Measurements from ENCODE around the gene MPP4.
A peak's percentile ranks its signal among the peaks of the same experiment; 100 is the strongest.

The MPP4 gene

GRCh38 chr2:201669865-201670264 is 28.6 kb downstream of the MPP4 start:
- DNase-seq, result no peak

DNA sequence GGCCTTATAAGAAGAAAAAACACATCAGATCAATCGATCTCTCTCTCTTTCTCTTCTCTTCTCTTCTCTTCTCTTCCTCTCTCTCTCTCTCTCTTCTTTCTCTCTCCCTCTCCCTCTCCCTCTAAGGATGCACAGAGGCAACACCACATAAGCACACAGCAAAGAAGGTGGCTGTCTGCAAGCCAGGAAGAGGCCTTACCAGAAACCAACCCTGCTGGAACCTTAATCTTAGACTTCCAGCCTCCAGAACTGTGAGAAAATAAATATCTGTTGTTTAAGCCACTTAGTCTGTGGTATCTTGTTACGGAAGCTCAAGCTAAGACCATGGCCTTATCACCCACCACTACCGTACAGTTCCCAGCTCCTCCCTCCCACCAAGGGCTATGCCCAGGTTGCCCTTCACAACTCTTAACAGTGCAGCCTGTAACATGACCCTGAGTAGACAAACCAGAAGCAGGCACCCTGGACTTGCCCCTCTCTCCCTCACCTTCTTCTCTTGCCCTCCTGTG is 30.0 kb downstream of the MPP4 start:
- no peak for DNase-seq

GRCh38 chr2:201664334-201664733 is 34.1 kb downstream of the MPP4 start:
- DNase-seq, result no peak

- DNase-seq, result no peak
Measured at GRCh38 chr2:201661366-201661765, 37.1 kb downstream of the MPP4 start.

GRCh38 chr2:201660293-201660895 is 38.0 kb downstream of the MPP4 start:
- no peak for DNase-seq

DNA sequence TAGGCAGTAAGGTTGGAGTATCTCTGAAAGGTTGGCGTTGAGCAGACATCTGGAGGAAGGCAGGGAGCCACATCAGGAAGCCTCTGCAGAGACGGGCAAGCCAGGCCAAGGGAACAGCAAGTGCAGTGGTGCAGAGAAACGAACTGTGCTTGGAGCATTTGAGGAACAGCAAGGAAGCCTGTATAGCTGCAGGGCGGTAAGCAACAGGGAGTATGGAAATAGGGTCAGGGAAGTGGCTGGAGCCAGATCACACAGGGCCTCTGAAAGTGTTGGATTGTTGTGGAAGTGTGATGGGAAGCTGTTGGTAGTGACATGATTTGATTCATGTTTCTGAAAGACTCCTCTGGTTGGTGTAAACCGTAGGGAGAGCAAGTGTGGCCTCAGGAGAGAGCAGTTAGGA is 41.7 kb downstream of the MPP4 start:
- no peak for DNase-seq

GRCh38 chr2:201656102-201656501 is 42.3 kb downstream of the MPP4 start:
- DNase-seq, result no peak

DNA sequence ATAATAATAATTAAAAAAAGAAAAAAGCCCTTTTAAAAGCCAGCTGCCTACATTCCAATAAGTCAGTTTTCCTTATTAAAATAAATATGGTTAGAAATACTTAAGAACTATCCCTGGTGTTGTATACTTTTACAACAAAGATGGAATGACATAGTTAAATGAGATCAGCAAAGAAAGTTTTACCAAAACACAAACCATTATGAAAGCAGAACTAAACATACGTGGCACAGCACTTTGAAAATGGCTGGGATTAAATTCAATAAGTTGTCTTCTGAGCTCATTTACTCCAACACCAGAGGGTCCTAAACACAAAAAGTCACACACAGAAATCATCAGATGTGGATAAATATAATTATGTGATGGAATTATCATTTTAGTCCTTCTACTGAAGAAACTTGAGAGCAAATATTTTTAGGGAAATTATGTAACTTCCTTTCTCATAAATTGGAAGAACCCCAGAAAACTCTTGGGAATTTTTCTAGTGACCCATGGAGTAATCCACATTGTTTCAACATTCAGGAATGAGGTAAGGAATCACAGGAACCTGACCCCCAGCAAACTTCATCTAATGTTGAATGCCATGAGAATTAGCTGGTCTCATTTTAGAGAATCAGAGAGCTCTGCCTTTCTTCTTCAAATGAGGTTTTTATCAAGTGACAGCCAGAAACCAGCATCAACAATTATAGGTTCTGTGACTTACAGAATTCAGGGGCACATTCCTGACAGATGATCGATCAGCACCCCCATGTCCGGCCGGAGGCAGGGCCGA is 43.6 kb downstream of the MPP4 start:
- no peak for DNase-seq

DNA sequence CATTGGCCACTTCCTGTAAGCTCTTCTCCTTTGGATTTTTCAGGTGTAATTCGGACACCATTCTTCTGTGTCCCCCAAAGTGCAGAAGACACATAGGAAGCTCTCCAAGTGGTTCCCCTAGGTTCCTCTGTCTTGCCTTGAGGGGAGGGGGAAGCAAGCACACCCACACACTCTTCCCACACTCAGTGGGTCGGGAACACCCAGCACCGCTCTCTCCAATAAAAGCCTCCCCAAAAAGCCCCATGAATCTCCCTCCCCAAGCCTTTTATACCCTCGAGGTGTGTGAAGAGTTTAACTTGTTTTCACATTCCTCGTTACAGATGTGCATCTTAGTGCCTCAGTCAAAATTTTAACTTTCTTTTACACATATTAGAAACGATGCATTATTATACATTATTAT is 45.2 kb downstream of the MPP4 start:
- no peak for DNase-seq

DNA sequence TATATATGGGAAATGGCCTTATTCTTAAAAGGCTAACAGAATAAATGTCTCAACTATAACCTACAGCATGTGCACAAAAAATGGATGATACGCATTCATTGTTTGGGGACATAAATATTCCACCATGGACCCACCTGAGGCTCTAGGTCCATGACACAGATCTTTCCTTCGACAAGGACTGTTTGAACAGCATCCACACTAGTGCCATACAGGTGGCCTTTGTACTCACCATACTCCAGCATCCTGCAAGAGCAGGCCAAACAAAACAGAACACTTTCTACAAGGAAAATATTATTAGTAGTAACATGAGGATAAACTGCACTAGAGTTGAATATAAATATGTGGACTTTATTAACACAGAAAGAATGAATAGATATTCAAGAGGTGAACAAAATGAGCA is 49.0 kb downstream of the MPP4 start:
- DNase-seq, result no peak

DNA sequence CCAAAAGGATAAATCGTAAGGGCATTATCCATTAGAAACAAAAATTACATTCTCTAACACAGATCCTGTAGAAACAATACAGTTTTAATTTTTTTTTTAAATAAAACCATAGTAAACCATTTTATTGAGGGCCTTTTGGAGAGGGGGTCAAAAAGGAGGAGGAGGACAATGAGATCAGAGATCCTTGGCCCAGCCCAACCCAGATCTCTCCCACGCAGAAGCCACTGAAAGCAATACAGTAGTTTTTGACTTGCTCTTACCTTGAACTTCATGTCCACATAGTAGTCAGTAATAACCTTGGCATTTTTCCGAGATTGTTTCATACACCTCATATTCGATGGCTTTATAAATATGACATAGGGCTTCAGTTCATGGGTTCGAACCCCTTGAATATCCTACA is 51.0 kb downstream of the MPP4 start:
- no peak for DNase-seq

DNA sequence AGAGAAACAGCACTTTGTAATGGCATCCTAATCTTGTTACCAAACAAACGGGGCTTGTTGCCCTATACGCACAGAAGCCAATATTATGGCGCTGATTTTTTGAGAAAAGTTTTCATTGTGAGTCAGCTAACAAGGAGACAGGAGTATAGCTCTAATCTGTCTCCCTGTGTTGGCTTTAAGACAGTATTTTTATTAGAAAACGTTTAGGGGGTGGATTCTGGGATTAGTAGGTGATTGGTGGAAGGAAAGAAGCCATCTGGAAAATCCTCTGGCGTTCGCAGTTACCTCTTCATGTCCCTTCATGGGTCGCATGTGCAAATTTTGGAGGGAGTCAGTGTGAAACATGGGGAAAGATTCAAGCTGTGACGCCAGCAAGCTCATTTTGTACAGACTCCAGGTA is 54.4 kb downstream of the MPP4 start:
- DNase-seq, result no peak

DNA sequence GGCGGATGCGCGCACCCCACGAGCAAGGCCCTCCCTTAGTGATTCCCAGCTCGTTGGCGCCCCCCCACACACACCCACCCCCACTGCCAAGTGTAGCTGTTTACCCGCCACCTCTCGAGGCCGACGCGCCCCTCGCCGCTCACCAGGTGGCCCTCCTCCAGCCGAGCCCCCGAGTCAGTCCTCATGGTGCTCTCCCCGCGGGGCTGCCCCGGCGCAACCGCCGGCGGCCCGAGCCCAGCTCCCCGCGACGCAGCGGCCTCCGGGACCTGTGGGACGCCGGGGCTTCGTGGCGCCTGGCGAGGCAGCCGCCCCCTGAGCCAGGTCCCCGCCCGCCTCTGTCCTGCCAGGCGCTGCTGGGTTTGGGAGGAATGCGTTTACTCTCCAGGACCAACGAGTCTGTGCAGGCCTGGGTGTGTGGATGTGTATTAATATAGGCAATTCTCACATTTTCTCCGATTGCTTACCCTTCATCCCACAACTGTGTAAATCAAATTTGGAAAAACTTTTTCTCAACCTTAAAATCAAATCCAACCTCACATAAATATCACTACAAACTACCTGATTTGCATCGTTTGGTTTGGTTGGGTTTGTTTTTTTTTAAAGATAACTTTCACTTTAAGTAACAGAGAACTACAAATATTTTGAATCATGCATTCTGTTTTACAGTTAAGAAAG is 55.1 kb downstream of the MPP4 start, which contains the start of gene TMEM237:
TMEM237 (minus strand) TSS at position 288 of the 675 bp plus-strand sequence; CDS start at position 185, 103 bp downstream.
- no peak for DNase-seq

GRCh38 chr2:201642579-201643215 is 55.7 kb downstream of the MPP4 start:
- DNase-seq, result peak; percentile 33

DNA sequence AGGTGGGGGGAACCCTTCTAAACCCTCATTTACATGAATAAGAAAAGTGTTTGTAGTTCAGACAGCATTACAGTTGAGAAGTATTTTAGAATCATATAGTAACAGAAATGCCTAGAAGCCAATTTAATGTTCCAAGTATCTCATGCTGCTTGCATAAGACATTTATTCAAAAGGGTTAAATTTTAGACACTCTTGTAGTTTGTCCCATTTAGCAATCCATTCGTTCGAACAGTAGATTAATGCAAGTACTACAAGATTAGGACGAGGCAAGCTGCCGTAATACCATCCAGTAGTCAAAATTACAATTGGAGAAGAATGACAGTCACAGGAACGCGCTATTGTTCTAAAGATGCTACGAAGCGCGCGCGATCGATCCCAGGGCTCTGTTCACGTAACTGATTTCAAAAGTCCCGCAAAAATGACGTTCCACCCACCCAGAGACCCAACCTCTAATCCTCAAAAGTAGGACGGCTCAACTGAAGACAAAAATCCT is 56.3 kb downstream of the MPP4 start:
- DNase-seq, result no peak

GRCh38 chr2:201639205-201639604 is 59.2 kb downstream of the MPP4 start:
- no peak for DNase-seq

DNA sequence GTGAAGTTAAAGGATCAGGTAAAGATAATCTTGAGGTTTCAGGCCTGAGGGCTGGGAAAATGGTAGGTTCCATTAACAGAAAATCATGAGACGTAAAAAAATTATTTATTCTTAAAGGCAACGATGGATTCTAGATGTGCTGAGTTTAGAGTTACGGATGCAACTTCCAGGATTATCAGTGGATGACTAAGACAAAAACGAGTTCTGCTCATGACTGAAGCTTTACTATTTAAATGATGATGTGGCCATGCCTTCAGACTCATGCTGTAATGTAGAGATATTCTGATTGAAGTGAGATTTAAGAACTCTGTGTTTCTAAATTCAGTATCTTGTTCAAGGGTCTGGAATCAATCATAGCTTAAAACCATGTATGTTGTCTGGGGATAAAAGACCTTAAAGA is 60.1 kb downstream of the MPP4 start:
- DNase-seq, result no peak

DNA sequence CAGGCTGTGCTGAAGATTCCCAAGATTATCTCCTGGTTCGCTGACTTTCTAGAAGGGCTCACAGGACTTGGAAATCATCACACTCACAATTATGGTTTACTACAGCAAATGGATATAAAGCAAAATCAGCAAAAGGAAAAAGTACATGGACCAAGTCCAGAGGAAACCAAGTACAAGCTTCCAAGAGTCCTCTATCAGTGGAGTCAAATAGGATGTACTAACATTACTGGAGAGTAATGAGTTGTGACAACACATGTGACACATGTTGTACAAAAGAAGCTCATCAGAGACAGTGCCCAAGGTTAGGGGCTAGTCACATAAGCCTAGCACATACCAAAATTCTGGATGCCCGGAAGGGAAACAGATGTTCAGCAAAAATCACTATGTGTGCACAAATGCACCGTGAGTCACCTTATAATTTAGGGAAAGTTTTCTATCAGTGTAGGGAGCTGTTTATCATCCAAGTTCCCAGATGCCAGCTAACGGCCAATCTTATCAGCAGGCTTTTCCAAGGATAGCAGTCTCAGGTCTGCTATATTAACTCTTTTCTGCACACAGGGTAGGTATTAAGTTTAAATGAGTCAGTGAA is 64.7 kb downstream of the MPP4 start:
- no peak for DNase-seq

DNA sequence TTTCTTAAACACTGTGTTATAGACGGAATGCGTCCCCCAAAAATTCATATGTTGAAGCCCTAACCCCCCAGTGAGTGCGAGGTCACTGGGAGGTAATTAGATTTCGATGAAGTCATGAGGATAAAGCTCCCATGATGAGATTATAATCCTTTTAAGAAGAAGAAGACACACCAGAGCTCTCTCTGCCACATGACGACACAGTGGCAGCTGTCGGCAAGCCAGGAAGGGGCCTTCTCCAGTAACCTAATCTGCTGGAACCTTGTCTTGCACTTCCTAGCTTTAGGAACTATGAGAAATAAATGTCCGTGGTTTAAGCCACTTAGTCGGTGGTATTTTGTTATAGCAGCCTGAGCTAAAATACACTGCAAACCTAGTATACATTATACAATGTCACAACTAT is 67.4 kb downstream of the MPP4 start:
- no peak for DNase-seq

- no peak for DNase-seq
Measured at GRCh38 chr2:201630577-201630976, 67.9 kb downstream of the MPP4 start.

GRCh38 chr2:201628545-201628944 is 69.9 kb downstream of the MPP4 start:
- DNase-seq, result no peak

DNA sequence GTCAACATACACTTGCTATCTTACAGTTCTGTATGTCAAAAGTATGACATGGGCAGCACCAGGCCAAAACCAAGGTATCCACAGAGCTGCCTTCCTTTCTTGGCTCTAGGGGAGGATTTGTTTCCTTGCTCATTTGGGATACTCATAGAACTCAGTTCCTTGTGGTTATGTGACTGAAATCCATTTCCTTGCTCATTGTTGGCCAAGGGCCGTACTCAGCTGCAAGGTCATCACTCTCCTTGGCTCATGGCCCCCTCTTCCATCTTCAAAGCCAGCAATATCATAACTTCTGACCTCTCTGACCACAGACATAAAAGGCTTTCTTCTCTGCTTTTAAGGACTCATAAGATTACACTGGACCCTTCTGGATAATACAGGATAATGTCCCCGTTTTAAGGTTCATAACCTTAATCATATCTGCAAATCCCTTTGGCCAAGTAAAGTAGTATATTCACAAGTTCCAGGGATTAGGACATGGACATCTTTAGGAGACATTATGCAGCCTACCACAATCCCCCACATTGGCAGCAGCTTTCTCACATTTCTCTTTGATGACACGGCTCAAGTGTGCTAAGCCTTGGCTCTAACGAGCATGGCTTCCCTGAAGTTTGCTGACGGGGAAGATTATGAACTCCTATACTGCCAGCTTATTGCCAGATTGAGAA is 76.0 kb downstream of the MPP4 start:
- no peak for DNase-seq
